GM18520 (cell line): ENCODE data around the gene RNF214.
"Not testable (repeated sequence)": the region's sequence is repeated elsewhere in the genome, so short reads cannot be mapped to it uniquely, and the experiment has no call there.

Experiments used
- ATAC-seq: cut with Tn5 transposase; IDR thresholded peaks from one replicate; pipeline ENCODE4 v1.9.1; 2021; ENCODE audit not compliant: unreplicated experiment

The RNF214 gene

DNA sequence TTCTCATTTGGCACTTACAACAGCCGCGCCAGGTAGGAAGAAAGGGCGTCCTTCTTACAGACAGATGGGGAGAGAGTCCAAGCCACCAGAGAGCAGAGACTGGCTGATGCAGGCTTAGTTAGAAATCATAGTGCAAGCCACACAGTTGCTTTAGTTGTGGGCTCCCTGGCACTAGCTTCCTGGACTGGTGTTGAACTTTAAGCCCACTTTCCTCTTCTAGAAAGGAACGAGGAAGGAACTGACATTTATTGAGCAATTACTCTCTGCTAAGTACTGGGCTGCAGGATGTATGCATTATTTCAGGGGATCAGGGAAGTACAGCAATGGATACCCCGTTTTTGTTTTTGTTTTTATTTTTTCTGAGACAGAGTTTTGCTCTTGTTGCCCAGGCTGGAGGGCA, 80.6 kb downstream of the RNF214 start:
- no peak for ATAC-seq

GRCh38 chr11:117313828-117314768, 81.6 kb downstream of the RNF214 start:
- ATAC-seq: no peak

DNA sequence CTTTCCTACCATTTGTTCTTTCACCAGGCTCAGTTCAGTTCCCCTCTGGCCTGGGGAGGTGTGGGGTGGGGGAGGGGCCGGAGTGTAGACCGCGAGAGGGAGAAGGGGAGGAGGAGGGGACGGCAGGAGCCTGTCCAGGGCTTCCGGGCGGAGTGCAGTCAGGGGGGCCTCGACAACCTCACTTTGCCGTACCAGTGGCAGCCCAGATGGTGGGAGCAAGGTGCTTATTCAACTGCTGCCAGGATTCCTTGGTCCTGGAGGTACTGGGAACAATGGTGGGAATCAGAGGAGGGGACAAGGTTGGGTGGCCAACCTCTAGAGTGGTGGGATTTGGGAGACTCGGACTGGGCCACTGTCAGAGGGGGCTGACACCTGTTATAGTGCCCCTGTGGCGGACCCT, 82.4 kb downstream of the RNF214 start:
- ATAC-seq: no peak

DNA sequence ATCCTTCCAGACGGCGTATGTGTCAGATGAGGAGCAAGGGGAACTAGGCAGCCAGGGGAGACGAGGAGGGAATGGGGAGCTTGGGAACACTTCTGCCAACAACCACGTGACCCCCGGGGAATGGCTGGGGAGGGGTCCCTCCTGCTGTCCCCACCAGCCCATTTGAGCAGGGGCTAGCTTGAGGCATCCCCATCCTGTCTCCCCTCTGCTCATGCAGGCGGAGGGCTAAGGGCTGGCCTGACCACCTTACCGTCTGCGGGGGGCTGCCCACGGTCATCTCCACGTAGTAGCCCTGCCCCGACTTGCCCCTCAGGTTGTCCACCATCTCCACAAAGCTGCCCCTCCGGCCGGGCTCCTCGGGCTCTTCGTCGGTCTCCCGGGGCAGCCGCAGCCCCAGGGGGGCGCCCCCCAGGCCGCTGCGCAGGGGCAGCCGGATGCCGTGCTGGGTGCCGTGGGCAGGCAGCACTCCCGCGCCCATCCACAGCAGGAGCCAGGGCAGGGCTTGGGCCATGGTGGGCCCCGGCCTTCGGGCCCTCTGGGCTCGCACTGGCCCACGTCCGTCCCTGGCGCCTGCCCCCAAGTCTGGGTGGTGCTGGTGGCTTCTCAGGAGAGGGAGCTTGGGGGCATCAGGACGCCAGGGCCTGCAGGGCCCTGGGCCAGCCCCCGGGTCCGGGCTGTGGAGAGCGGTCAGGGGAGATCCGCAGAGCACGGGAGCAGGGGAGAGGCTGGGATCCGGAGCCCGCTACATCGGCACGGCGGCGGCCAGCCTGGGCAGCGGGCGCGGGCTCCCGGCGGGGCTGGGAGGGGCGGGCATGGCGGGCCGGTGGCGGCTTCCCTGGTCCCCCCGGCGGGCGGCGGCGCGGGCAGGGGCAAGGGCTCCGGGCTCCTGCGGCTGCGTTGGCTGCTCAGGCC, 83.1 kb downstream of the RNF214 start:
- no peak for ATAC-seq

GRCh38 chr11:117316197-117316961, 83.9 kb downstream of the RNF214 start, which contains the start of gene BACE1:
TSS of gene BACE1 (minus strand) at chr11:117316256. CDS start at chr11:117315795, 461 bp downstream.
- ATAC-seq: no peak

DNA sequence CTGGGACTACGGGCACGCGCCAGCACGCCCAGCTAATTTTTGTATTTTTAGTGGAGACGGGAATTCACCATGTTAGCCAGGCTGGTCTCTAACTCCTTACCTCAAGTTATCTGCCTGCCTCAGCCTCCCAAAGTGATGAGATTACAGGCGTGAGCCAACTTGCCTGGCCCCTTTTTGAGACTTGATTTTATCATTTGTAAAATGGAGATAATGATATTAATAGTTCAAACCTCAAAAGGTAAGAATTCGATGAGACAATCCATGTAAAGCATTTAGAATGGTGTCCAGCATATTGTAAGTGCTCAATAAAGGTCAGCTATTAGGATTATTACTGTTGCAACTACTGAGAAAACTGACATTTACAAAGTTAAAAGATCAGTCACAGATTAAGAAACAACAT, 86.3 kb downstream of the RNF214 start:
- no peak for ATAC-seq

GRCh38 chr11:117319214-117319840, 86.9 kb downstream of the RNF214 start:
- ATAC-seq: no peak

GRCh38 chr11:117327255-117327566, 94.7 kb downstream of the RNF214 start:
- ATAC-seq: not testable (repeated sequence)

DNA sequence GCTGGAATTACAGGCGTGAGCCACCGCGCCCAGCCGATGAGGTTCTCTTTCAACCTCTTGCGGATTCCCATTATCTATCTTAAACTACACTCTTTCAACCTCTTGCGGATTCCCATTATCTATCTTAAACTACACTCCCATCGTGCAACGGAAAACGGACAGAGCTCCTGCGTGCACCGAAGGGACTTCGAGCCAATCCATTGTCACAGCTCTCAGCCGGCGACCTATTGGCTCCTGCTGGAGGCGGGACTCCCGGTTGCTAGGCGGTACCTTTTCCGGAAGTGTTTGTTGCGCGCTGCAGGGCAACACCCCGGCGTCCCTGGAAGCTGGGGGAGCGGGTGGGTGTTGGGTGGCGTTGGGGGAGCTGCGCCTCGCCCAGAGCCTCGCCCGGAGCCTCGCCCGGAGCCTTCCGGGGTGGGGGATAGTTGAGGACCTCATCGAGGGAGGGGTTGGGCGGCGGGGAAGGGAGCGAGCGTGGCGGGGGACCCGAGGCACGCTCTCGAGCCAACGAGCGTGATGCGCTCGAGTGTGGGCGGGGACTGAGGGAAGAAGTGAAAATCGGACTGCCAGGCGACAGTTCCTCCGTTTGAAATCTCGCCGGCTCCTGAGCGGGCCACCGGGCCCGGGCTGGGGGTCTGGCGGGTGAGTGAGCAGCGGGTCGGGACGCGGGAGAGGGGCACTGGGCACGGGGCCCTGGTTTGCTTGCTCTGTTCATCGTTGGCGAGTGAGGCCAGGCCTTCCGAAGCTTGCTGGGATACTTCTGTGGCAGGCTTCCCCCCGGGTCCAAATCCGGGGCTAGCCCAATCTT, 95.3 kb downstream of the RNF214 start, which contains the start of gene CEP164:
CEP164 (plus strand) TSS at position 288 of the 808 bp plus-strand sequence. CDS start 10,733 bp downstream, outside the sequence.
- ATAC-seq: peak; percentile 97

GRCh38 chr11:117328375-117329010, 96.0 kb downstream of the RNF214 start:
- ATAC-seq: no peak

GRCh38 chr11:117332843-117333242, 100.4 kb downstream of the RNF214 start:
- no peak for ATAC-seq

GRCh38 chr11:117333917-117334316, 101.4 kb downstream of the RNF214 start:
- no peak for ATAC-seq

DNA sequence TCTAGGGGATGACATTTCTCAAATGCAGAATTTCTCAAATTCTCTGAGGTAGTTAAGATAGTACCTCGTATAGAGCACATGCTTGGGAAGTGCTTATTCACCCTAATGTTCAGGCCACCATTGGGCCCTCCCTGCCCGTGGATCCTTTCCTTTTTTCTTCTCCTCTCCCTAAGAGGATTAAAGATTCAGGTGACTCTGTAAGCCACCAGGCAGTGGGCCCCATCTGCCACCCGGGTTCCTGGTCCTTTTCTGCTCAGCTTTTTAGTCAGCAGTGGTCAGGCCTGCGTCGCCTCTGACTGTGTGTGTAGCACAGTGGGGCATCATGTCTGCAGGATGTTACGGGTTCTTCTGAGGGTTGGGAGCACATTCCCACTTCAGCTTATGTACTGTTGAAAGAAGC, 102.4 kb downstream of the RNF214 start:
- ATAC-seq: no peak

DNA sequence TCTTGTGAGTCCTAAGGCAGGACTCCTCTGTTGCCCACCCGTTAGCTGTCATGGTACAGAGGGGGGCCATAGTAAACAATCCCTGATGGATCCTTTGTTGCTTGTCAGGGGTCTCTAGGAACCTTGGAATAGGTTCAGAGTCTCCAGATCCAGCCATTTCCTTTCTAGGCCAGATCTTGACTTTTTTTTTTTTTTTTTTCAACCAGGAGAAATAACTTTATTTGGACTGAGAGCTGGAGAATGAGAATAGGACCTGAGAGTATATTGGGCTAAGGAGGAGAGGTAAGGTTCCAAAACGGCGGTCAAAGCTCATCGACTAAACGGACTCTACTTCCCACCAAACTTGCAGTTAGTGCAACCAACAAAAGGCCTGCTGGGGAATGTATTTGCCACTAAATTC, 102.9 kb downstream of the RNF214 start:
- ATAC-seq: no peak
